Bronchial epithelial cell (primary cell): ENCODE data around the gene DCHS1. TPM values are rescaled to one million over a fixed set of nuclear protein-coding genes. Genes with fewer than 3 reads are reported as not detected.

Experiments
- DNase-seq: peaks from one replicate; pipeline ENCODE4 v3.0.0-alpha.2; 2010; ENCODE audit warnings: low read depth
- FAIRE-seq: peaks from 2 replicates; lab custom pipeline; 2011; peaks lifted over from hg19 to GRCh38; lab: Jason Lieb, UNC
- H3K27me3 ChIP-seq: 2 replicates; pipeline ENCODE4 v1.5.1; 2011; ENCODE audit warnings: low read length; ENCODE audit not compliant: control insufficient read depth, insufficient read depth
- H3K36me3 ChIP-seq: 2 replicates; pipeline ENCODE4 v1.5.1; 2011; ENCODE audit warnings: low read length; ENCODE audit not compliant: control insufficient read depth, insufficient read depth
- H3K4me3 ChIP-seq: 2 replicates; pipeline ENCODE4 v1.5.1; 2011; ENCODE audit warnings: mild to moderate bottlenecking, low read depth, low read length, control low read depth
- CTCF ChIP-seq: IDR thresholded peaks from 2 replicates; pipeline ENCODE4 v1.5.1; 2011; ENCODE audit warnings: mild to moderate bottlenecking, moderate library complexity, low read length, control low read depth, inconsistent platforms; ENCODE audit not compliant: insufficient read depth, severe bottlenecking
- total RNA-seq: library from RNA; depleted of rRNA; stranded (reverse); fragments of >200 nt; gene quantifications from 2 replicates; pipeline ENCODE4 v1.2.1, GENCODE V29; 2014

Gene DCHS1
- total RNA-seq, 1 donor from 2014 or later, result 0.26 TPM

GRCh38 chr11:6576471-6577373 is 78.9 kb downstream of the DCHS1 start:
- H3K4me3 ChIP-seq, result no peak overlapping the region
- DNase-seq (no peak), FAIRE-seq (no peak)
- no peaks in the 10 kb centered on the region for H3K27me3 ChIP-seq
- TF ChIP-seq CTCF, result no peak
- no peaks in the 10 kb centered on the region for H3K36me3 ChIP-seq

- H3K4me3 ChIP-seq, result no peak overlapping the region
- DNase-seq, result no peak
- TF ChIP-seq CTCF, result no peak
- H3K27me3 ChIP-seq, result no peaks in the 10 kb centered on the region
- no peak for FAIRE-seq
- no peaks in the 10 kb centered on the region for H3K36me3 ChIP-seq
Measured at GRCh38 chr11:6574816-6575715, 80.5 kb downstream of the DCHS1 start.

GRCh38 chr11:6572215-6572614 is 83.4 kb downstream of the DCHS1 start:
- Histone ChIP-seq H3K4me3 (no peak overlapping the region), H3K36me3 (no peaks in the 10 kb centered on the region), H3K27me3 (no peaks in the 10 kb centered on the region)
- TF ChIP-seq CTCF, result no peak
- DNase-seq (peak; percentile 61), FAIRE-seq (no peak)

- H3K4me3 ChIP-seq, result no peak overlapping the region
- TF ChIP-seq CTCF, result no peak
- H3K27me3 ChIP-seq, result no peaks in the 10 kb centered on the region
- DNase-seq, result no peak
- FAIRE-seq, result no peak
- H3K36me3 ChIP-seq, result no peaks in the 10 kb centered on the region
Measured at GRCh38 chr11:6571434-6572008, 84.1 kb downstream of the DCHS1 start.

Other genes with a start within 250 kb of the DCHS1 start
- gene APBB1, start 236.7 kb downstream of the DCHS1 start, total RNA-seq, result 1.7 and 1.8 TPM in 2 replicates
- 0.26 and 0.51 TPM in 2 replicates for gene HPX, start 214.8 kb downstream of the DCHS1 start, total RNA-seq
- gene TRIM3, start 181.9 kb downstream of the DCHS1 start, total RNA-seq, result 7.6 and 9.9 TPM in 2 replicates
- 59.3 and 72.7 TPM in 2 replicates for gene ARFIP2, start 174.5 kb downstream of the DCHS1 start, total RNA-seq
- gene TIMM10B, start 174.3 kb downstream of the DCHS1 start, total RNA-seq, result 39.5 and 42.1 TPM in 2 replicates
- gene DNHD1, start 158.5 kb downstream of the DCHS1 start, total RNA-seq, result 4.5 and 8.2 TPM in 2 replicates
- 10.3 and 10.5 TPM in 2 replicates for gene RRP8, start 52.2 kb downstream of the DCHS1 start, total RNA-seq
- 47.0 and 70.3 TPM in 2 replicates for gene ILK, start 52.0 kb downstream of the DCHS1 start, total RNA-seq
- gene TAF10, start 43.6 kb downstream of the DCHS1 start, total RNA-seq, result 43.2 and 70.2 TPM in 2 replicates
- 23.7 and 40.8 TPM in 2 replicates for gene TPP1, start 36.4 kb downstream of the DCHS1 start, total RNA-seq
- gene MRPL17, start 27.5 kb upstream of the DCHS1 start, total RNA-seq, result 44.5 and 63.7 TPM in 2 replicates
- under 0.01 TPM in 2 replicates for gene OR2AG2, start 116.2 kb upstream of the DCHS1 start, total RNA-seq
- gene OR2AG1, start 127.2 kb upstream of the DCHS1 start, total RNA-seq, result not detected in 2 replicates
- gene OR6A2, start 143.9 kb upstream of the DCHS1 start, total RNA-seq, result under 0.01 and 0.26 TPM in 2 replicates
- not detected in 2 replicates for gene OR10A5, start 189.9 kb upstream of the DCHS1 start, total RNA-seq
- gene OR10A2, start 207.2 kb upstream of the DCHS1 start, total RNA-seq, result not detected in 2 replicates
- gene OR10A4, start 220.8 kb upstream of the DCHS1 start, total RNA-seq, result not detected in 2 replicates
- 0.26 TPM in 1 of 2 replicates, not detected in the other for gene OR2D2, start 236.7 kb upstream of the DCHS1 start, total RNA-seq